HPDE6-E6E7 (cell line): Measurements from ENCODE around the gene MYCBP2.
"Not testable (repeated sequence)": the region's sequence is repeated elsewhere in the genome, so short reads cannot be mapped to it uniquely, and the experiment has no call there.

ENCODE experiments used
- DNase-seq: peaks from one replicate; pipeline ENCODE4 v3.0.0; 2011; ENCODE audit warnings: missing footprints; ENCODE audit errors: extremely low spot score

MYCBP2 gene

DNA sequence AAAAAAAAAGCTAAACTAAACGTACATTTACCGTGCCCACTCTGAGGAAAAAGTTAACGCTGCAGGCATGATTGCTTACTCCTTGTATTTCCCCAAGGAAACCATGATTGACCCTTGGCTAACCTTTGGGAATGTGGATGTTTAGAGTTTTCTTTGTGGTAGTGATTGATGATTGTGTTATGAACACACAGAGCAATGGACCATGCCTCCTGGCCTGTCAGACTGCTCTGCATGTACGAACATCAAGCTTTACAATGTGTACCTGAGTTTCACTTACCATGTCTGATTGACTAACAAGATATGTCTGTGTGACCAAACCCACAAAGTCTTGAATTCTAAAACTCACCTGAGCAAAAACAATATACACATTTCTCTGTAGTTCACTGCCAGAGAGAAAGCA, 35.1 kb downstream of the MYCBP2 start:
- DNase-seq: no peak

DNA sequence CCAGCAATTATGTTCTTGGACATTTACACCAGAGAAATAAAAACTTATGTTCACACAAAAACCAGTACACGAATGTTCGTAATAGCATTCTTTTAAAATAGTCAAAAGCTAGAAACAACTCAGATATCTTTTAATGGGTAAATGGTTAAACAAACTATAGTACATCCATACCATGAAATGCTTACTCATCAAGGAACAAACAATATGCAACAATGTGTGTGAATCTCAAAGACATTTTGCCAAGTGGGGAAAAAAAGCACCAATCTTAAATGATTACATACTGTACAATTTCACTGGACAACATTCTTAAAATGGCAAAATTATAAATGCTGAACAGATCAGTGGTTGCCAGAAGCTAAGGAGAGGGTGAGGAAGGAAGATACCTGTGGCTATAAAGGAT, 36.6 kb downstream of the MYCBP2 start:
- no peak for DNase-seq

- no peak for DNase-seq
These were observed 37.0 kb downstream of the MYCBP2 start for GRCh38 chr13:77289851-77290250.

DNA sequence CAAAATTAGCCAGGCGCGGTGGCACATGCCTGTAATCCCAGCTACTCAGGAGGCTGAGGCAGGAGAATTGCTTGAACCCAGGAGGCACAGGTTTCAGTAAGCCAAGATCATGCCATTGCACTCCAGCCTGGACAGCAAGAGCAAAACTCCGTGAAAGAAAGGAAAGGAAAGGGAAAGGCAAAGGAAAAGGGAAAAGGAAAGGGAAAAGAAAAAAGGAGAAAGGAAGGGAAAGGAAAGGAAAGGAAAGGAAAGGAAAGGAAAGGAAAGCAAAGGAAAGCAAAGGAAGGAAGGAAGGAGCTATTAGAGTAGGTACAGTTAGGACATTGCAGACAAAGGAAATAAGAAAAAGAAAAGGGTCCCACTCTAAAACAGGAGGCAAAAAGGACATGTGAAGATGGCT, 41.3 kb downstream of the MYCBP2 start:
- DNase-seq: not testable (repeated sequence)

DNA sequence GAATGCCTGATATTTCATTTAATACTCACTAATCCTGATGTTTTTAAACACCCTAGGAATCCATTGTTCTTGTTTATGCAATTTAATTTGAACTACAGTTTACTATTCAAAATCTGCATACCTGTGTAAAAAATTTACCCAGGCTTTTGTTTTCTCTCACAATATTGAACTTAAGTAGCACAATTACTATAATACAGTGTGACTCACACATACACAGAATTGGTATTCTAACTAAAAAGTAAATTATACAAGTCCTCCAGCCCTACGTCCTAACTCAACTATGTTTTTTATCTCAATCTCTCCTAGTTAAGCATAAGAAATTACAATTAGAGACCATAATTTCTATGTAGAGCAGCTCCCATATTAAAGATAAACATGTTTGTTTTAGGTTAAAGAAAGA, 41.8 kb downstream of the MYCBP2 start:
- DNase-seq: no peak

GRCh38 chr13:77274126-77274525, 52.8 kb downstream of the MYCBP2 start:
- no peak for DNase-seq

DNA sequence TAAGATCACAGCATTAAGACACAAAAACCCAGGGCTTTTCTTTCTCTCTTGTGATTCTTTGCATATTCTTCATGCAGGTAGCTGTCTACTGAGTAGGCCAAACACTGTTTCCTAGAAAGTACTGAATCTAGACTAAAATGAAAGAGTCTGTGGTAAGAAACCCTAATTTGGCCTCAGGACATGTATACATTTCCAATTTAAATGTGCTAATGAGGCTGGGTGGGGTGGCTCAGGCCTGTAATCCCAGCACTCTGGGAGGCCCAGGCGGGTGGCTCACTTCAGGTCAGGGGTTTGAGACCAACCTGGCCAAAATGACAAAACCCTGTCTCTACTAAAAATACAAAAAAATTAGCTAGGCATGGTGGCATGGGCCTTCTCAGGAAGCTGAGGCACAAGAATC, 57.8 kb downstream of the MYCBP2 start:
- DNase-seq: no peak

GRCh38 chr13:77267362-77267761, 59.5 kb downstream of the MYCBP2 start:
- DNase-seq: no peak

GRCh38 chr13:77265336-77265735, 61.6 kb downstream of the MYCBP2 start:
- DNase-seq: no peak

DNA sequence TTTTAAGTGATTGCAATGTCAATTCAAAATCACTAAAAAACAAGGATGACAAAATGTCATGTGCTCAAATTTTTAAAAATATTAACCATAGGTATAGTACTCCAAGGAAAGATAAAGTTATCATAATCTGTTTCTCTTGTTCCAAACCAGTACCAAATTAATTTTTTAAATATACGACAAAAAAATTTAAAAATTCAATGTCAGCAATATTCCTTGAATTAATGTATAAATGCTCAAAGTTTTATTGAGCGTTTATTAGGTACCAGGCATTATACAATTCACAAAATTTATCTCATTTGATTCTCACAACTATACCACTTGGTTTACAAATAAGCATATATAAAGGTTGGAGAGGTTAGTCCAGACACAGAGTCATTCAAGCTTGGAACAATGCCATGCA, 64.7 kb downstream of the MYCBP2 start:
- no peak for DNase-seq

DNA sequence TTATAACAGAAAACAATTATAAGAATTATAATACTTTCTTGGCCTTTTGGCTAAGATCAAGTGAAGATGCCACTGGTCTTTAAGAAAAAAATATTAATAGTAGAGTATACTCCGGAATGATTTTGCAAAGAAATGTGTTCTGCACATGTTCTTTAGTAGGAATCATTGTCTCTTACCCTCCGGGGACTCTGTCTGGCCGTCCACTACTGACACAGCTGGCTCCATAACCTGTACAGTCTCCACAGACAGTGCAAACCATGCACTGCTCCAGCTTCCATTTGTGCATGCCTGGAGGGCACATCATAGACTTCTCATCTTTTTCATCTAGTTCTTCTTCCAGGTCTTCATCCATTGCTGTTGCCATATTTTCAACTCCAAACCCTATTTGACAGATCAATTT, 75.9 kb downstream of the MYCBP2 start:
- DNase-seq: no peak

- not testable (repeated sequence) for DNase-seq
These were observed 81.7 kb downstream of the MYCBP2 start for GRCh38 chr13:77245224-77245623.

GRCh38 chr13:77239312-77239711, 87.6 kb downstream of the MYCBP2 start:
- no peak for DNase-seq

GRCh38 chr13:77235456-77236022, 91.4 kb downstream of the MYCBP2 start:
- DNase-seq: no peak

GRCh38 chr13:77233159-77233558, 93.7 kb downstream of the MYCBP2 start:
- no peak for DNase-seq

GRCh38 chr13:77230560-77230959, 96.3 kb downstream of the MYCBP2 start:
- DNase-seq: no peak

- no peak for DNase-seq
These were observed 100.9 kb downstream of the MYCBP2 start for GRCh38 chr13:77225946-77226345.

DNA sequence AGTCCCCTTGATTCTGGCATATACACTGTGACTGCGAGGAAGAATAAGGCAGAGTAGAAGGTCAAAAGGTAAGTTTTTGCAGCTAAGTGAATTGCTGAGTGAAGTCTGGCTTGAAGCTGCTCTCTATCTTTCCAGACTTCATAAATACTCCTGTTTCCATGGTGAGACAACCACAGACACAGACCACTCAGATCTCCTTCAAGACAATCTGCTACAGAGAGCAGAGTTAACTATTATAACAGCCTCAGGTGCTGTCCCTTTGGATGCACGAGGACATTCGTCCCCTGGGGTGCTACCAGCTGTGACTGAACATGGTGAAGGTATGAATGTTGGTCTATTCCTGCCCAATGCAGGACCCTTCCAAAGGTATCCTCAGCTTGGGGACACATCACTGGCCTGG, 104.0 kb downstream of the MYCBP2 start:
- no peak for DNase-seq

DNA sequence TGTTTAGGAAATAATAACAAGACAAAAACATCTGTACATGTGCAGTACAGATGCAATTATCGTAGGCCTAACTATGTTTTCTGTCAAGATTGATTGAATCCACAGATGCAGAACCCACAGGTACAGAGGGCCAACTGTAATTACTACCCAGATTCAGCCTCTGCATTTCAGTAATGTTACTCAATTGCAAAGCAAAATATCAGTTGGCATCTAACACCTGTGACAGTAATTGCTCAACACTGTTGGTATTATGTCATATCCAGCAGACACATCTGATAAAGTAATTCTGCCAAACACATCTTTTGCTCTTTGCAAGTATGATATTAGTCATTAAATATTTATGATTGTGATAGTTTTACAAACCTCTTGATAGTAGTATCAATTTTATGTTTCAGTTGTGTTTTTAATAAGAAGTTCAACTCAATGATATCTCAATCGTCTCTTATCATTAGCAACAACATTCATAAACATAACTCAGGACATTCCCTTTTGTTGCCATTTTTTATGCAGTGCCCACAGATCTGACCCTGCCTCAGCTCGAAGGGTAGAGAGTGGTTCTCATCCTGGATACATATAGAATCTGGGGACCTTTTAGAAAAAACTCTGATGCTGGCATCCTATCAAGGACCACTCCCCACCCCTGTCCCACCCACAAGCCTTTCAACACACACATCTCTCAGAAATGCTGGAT, 104.7 kb downstream of the MYCBP2 start:
- no peak for DNase-seq

DNA sequence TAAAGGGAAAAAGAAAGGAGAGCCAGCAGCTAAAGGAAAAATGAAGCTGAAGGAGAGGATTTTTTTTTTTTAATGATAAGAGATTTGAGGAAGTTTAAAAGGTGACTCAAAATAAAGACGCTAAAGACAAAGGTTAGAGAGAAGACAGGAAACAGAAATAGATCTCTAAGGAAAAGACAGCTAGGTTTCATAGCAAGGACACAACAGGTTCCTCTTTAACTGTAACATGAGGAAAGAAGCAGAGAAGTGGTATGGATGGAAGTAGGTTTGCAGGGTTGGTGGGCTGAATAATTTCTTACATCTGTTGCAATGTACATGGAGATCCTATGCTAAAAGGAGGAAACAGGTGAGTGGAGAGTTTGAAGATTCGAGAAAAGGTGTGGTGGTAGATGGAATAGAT, 107.5 kb downstream of the MYCBP2 start:
- no peak for DNase-seq

GRCh38 chr13:77218274-77218673, 108.6 kb downstream of the MYCBP2 start:
- no peak for DNase-seq

GRCh38 chr13:77215543-77215942, 111.4 kb downstream of the MYCBP2 start:
- DNase-seq: no peak

- no peak for DNase-seq
These were observed 113.2 kb downstream of the MYCBP2 start for GRCh38 chr13:77213644-77214043.

DNA sequence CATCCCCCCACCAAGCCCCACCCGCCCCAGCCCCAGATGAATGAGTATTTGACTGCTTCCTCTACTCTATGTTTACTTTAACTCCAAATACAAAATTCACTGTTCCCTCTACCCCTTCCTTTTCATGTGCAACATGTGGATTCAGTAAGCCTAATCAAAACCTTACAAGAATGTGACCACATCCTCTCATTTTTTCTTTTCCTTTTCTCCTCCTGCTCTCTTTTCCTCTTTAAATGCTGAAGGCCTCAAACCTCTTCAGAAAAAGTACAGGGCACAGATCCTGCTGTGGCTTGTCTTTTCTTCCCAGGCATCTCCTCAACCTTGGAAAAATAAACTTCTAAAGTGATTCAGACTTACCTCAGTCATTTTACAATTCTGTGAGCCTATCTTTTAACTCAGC, 119.0 kb downstream of the MYCBP2 start:
- no peak for DNase-seq
